ENCODE results near the gene MFRP.
A peak's percentile ranks its signal among the peaks of the same experiment; 100 is the strongest.

The MFRP gene

DNA sequence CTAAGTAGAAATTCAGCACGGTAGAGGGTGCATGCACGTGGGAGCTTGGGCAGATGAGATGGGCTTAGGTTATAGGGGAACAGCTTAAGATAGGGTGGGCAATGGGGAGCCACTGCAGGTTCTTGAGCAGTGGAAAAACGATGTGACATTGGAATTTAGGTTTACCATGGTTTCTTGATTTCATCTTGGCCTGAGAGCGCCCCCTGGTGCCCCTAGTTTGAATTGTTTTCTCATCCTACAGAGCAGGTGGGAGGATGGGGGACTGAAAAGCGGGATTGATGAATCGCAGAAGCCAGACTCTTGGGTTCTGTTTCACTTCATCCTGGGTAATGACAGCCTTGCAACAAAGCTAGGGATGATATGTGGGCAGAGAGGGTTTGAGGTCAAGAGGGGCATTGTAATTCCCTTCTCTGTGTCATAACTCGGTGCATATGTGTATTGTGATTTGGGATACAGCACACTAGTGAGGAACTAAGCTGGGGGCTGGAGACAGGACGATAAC, 22.9 kb downstream of the MFRP start:
- no peaks in the 10 kb centered on the region for H3K27me3 ChIP-seq (ENCODE audit: low read length)
- no peak overlapping the region for H2AFZ ChIP-seq (ENCODE audit: low read depth, low read length, severe bottlenecking)
- H3K9ac ChIP-seq (ENCODE audit: low read length): no peak overlapping the region
- no peaks in the 10 kb centered on the region for H3K79me2 ChIP-seq (ENCODE audit: insufficient read depth, low read length)
- H3K36me3 ChIP-seq (ENCODE audit: low read length): no peaks in the 10 kb centered on the region
- no peak for TF ChIP-seq EZH2phosphoT487 (conservative IDR thresholded peaks at IDR 0.05; ENCODE audit: low read length)
- TF ChIP-seq, protein P1, sequence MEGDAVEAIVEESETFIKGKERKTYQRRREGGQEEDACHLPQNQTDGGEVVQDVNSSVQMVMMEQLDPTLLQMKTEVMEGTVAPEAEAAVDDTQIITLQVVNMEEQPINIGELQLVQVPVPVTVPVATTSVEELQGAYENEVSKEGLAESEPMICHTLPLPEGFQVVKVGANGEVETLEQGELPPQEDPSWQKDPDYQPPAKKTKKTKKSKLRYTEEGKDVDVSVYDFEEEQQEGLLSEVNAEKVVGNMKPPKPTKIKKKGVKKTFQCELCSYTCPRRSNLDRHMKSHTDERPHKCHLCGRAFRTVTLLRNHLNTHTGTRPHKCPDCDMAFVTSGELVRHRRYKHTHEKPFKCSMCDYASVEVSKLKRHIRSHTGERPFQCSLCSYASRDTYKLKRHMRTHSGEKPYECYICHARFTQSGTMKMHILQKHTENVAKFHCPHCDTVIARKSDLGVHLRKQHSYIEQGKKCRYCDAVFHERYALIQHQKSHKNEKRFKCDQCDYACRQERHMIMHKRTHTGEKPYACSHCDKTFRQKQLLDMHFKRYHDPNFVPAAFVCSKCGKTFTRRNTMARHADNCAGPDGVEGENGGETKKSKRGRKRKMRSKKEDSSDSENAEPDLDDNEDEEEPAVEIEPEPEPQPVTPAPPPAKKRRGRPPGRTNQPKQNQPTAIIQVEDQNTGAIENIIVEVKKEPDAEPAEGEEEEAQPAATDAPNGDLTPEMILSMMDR (IDR thresholded peaks at IDR 0.05; ENCODE audit: insufficient read depth, low read length, poor library complexity, severe bottlenecking): peak; percentile 74
- no peak overlapping the region for H3K27ac ChIP-seq (ENCODE audit: low read depth, low read length)
- H4K20me1 ChIP-seq (ENCODE audit: low read depth, low read length): no peaks in the 10 kb centered on the region
- peaks cover 6% of the 10 kb centered on the region; the same call in 1 of the 2 replicates for H3F3A ChIP-seq (ENCODE audit: insufficient read depth)
- no peak overlapping the region for H3K4me2 ChIP-seq (ENCODE audit: low read depth, low read length, poor library complexity, severe bottlenecking)
- no peaks in the 10 kb centered on the region for H3K9me2 ChIP-seq (replicated peaks; ENCODE audit: insufficient read depth, low read length)
- H3K4me3 ChIP-seq (ENCODE audit: insufficient read depth, low read length, poor library complexity, severe bottlenecking): no peak overlapping the region
- no peaks in the 10 kb centered on the region for H3K9me3 ChIP-seq (ENCODE audit: insufficient read depth, low read length)

DNA sequence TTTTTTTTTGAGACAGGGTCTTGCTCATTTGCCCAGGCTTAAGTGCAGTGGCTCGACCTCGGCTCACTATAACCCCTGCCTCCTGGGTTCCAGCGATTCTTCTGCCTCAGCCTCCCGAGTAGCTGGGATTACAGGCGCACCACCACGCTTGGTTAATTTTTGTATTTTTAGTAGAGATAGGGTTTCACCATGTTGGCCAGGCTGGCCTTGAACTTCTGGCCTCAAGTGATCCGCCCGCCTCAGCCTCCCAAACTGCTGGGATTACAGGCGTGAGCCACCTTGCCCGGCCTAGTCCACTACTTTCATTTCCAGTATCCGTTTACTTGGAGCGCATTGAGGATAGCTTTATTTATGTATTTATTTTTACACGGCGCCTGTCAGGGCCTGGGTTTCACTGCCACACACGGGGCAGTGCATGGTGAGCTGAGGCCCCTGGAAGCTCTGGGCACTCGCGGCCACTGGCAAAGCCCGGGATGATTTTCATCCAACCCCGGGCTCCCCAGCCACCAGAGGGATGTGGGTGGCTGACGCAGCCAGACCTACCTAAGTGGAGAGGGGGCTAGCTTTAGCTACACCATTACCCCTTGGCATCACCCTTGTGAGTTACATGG, 23.5 kb downstream of the MFRP start:
- H3F3A ChIP-seq (ENCODE audit: insufficient read depth): peaks cover 6% of the 10 kb centered on the region; the same call in 1 of the 2 replicates
- H3K4me2 ChIP-seq (ENCODE audit: low read depth, low read length, poor library complexity, severe bottlenecking): no peak overlapping the region
- H3K9ac ChIP-seq (ENCODE audit: low read length): no peak overlapping the region
- no peaks in the 10 kb centered on the region for H3K9me2 ChIP-seq (replicated peaks; ENCODE audit: insufficient read depth, low read length)
- no peak overlapping the region for H3K27ac ChIP-seq (ENCODE audit: low read depth, low read length)
- H3K27me3 ChIP-seq (ENCODE audit: low read length): no peaks in the 10 kb centered on the region
- H4K20me1 ChIP-seq (ENCODE audit: low read depth, low read length): no peaks in the 10 kb centered on the region
- no peak overlapping the region for H2AFZ ChIP-seq (ENCODE audit: low read depth, low read length, severe bottlenecking)
- no peak overlapping the region for H3K4me3 ChIP-seq (ENCODE audit: insufficient read depth, low read length, poor library complexity, severe bottlenecking)
- H3K36me3 ChIP-seq (ENCODE audit: low read length): no peaks in the 10 kb centered on the region
- H3K79me2 ChIP-seq (ENCODE audit: insufficient read depth, low read length): no peaks in the 10 kb centered on the region
- TF ChIP-seq, protein P1 (IDR thresholded peaks at IDR 0.05; ENCODE audit: insufficient read depth, low read length, poor library complexity, severe bottlenecking): no peak
- TF ChIP-seq EZH2phosphoT487 (conservative IDR thresholded peaks at IDR 0.05; ENCODE audit: low read length): no peak
- no peaks in the 10 kb centered on the region for H3K9me3 ChIP-seq (ENCODE audit: insufficient read depth, low read length)

- Histone ChIP-seq H3F3A (ENCODE audit: insufficient read depth) (peaks cover 6% of the 10 kb centered on the region; the same call in 1 of the 2 replicates), H3K9ac (ENCODE audit: low read length) (no peak overlapping the region), H3K4me2 (ENCODE audit: low read depth, low read length, poor library complexity, severe bottlenecking) (peak overlapping the region; percentile 63), H3K9me3 (ENCODE audit: insufficient read depth, low read length) (no peaks in the 10 kb centered on the region), H3K27ac (ENCODE audit: low read depth, low read length) (no peak overlapping the region), H3K9me2 (replicated peaks; ENCODE audit: insufficient read depth, low read length) (no peaks in the 10 kb centered on the region), H4K20me1 (ENCODE audit: low read depth, low read length) (no peaks in the 10 kb centered on the region), H3K36me3 (ENCODE audit: low read length) (no peaks in the 10 kb centered on the region), H3K27me3 (ENCODE audit: low read length) (no peaks in the 10 kb centered on the region), H3K79me2 (ENCODE audit: insufficient read depth, low read length) (no peaks in the 10 kb centered on the region), H3K4me3 (ENCODE audit: insufficient read depth, low read length, poor library complexity, severe bottlenecking) (no peak overlapping the region), H2AFZ (ENCODE audit: low read depth, low read length, severe bottlenecking) (no peak overlapping the region)
- TF ChIP-seq, protein P1 (IDR thresholded peaks at IDR 0.05; ENCODE audit: insufficient read depth, low read length, poor library complexity, severe bottlenecking): no peak
- no peak for TF ChIP-seq EZH2phosphoT487 (conservative IDR thresholded peaks at IDR 0.05; ENCODE audit: low read length)
These were observed 24.2 kb downstream of the MFRP start for GRCh38 chr11:119322360-119322739.
